ENCODE results near the gene TMED9.
"Not testable (repeated sequence)": the region's sequence is repeated elsewhere in the genome, so short reads cannot be mapped to it uniquely, and the experiment has no call there.

Gene TMED9

DNA sequence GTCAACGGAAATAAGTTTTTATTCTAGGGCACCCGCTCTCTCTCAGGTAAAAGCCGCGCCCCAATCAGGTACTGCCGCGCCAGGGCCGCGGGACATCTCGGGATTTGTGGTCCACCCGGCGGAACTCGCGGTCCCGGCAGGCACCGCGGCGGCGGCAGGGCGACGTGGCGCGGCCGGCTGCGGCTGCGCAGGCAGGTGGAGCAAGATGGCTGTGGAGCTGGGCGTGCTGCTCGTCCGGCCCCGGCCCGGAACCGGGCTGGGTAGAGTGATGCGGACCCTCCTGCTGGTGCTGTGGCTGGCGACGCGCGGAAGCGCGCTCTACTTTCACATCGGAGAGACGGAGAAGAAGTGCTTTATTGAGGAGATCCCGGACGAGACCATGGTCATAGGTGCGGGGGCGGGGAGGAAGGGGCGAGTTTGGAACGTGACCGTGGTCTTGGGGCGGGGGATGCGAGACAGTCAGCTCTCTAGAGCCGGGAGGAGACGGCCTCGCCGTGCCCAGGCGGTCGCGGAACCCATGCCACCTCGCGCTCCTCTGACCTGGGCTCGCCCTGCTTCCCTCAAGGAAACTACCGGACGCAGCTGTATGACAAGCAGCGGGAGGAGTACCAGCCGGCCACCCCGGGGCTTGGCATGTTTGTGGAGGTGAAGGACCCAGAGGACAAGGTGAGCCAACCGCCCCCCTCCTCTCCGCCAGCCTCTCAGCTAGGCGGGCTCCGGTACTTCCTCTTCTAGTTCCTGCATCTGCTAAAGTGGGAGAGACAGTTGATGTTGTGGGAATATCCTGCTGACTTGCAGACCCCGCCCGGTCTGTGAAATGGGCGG, at the start of gene TMED9:
Gene TMED9 (plus strand): TSS at position 194 of the 825 bp plus-strand sequence. CDS start 12 bp downstream, at position 206.
- DNase-seq (ENCODE audit: low spot score): peak; percentile 87

DNA sequence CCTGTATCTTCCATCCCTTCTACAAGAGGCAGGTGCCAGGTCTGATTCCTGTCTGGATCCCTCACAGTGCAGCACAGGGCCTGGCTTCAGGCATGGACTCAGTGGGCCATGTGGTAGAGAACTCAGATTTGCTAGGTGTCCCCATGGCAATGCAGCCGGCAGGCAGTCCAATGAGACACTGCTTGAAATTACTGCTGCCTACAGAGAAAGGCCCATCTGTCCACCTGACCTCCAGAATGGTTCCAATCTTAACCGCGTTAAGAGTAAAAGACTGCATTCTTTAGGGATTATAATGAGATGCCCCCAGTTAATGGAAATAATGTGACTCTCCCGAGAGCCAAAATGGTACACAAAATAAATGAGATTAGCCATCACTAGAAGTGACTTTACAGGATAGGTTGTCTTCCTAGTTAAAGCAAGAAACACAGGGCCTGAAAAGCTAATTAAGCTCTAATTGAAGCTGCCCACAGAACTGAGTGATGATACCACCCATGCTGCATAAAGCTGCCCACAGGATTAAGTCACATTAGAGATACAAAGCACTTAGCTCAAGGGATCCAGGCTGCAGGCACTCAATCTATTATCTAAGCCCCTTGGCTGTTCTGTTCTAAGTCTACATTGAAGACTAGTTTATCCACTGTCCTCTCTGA, 49.1 kb upstream of the TMED9 start:
- DNase-seq (ENCODE audit: low spot score): no peak

DNA sequence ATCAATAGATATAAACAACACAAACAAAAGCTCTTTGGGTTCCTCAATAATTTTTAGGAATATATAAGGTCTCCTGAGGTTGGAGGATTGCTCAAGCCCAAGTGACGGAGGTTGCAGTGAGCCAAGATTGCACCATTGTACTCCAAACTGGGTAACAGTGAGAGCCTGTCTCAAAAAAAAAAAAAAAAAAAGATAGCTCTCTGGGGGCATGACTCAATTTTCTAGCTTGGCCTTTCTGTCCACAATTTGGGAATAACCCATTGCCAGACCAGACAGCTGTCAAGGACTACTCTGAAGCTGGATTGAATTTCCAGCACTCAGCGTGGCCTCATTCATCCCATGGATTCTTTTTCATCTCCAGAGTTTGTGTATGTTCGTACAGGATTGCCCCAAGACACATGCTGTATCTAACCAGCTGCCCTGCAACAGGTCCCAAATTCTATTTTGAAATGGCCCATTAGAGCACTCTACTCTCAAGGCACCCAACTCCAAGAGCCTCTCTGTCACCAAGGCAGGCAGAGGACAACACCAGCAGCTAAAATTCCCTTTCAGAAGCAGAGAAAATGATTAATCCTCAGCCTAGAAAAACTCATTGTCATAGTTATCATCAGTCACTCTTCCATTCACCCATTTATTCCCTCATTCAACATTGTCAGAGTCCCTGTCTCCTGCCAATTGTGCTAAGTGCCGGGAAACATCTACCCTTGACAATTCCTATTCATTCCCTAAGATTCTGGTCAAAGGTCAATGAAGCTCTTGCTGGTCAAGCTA, 46.3 kb upstream of the TMED9 start:
- no peak for DNase-seq (ENCODE audit: low spot score)

DNA sequence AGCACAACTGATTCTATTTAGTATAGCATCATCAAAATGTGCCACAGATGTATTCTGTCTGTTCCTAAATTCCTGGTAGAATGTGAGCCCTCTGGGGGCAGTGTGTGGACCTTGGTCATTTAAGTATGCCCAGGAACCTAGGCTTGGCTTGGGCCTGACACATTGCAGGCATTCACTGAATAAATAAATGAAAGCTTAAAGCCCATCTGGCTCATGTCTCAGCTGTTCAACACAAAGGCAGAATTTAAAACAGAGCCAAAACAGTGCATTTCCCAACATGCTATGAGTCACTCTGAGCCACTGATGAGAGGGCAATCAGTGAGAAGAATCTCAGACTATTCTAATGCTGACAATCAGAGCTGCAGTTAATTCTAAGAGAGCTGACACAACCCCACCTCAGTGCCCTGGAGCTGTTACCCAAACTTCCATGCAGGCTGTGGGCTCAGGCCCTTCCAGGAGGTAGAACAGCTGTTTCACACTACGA, 45.7 kb upstream of the TMED9 start:
- no peak for DNase-seq (ENCODE audit: low spot score)

- no peak for DNase-seq (ENCODE audit: low spot score)
These were observed 44.3 kb upstream of the TMED9 start for GRCh38 chr5:177547736-177548135.

DNA sequence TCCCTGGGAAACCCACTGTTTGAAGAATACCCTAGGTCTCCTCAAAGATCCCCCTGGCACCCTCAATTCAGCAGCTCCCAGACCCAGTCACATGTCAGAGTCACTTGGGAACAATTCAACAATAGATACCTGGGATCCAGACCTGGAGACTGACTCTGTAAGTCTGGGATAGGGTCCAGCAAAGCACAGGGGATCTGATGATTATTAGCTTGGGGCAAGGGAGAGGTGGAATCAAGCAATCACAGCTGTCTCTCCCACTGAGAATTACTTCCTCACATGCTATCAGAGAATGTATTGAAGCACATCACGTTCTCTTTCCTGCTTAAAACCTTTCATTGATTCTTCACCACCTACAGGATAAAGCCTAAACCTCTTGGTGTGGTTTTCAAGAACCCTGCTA, 43.5 kb upstream of the TMED9 start:
- no peak for DNase-seq (ENCODE audit: low spot score)

DNA sequence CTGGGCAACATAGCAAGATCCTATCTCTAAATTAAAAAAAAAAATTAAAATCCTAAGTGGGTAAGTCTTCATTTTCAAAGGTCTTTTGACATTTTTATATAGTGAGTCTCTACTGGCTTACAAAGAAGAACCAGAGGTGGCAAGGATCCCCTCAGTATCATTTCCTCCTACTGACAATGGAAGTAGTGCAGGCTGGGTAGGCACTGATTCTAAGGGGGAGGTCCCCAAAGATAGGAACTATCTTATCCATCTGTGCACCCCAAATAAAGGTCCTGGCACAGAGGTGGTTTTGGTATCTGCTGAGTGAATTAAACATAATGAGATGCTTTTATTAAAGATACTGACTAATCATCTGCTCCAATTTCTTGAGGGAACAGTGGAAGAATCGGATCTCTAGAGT, 41.9 kb upstream of the TMED9 start:
- no peak for DNase-seq (ENCODE audit: low spot score)

DNA sequence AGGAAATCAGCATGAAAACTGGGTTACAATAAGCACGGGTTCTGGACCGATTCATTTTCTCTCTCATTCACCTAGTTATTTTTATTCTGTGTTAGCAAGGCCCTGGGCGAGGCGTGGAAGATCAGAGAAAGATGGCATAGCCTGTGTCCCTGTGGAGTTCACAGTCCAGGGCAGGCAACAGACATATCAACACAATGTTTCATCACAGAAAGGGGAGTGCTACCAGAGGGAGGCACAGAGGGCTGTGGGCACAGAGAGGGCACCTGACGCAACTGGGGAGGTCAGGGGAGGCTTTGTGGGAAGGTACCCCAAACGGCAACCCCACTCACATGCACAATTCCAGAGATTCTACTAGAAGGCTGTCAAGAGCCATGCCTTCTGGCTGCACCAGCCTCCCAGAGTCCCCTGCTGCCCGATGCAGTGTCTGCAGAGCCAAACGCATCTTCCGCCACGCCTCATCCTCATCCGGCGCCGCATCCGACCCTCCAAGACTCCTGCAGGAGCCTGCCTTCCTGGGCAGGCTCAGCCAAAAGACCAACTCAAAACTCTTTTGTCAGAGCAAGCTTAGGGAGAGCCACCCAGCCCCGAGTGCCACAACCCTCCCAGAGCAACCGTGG, 39.1 kb upstream of the TMED9 start:
- DNase-seq (ENCODE audit: low spot score): no peak

DNA sequence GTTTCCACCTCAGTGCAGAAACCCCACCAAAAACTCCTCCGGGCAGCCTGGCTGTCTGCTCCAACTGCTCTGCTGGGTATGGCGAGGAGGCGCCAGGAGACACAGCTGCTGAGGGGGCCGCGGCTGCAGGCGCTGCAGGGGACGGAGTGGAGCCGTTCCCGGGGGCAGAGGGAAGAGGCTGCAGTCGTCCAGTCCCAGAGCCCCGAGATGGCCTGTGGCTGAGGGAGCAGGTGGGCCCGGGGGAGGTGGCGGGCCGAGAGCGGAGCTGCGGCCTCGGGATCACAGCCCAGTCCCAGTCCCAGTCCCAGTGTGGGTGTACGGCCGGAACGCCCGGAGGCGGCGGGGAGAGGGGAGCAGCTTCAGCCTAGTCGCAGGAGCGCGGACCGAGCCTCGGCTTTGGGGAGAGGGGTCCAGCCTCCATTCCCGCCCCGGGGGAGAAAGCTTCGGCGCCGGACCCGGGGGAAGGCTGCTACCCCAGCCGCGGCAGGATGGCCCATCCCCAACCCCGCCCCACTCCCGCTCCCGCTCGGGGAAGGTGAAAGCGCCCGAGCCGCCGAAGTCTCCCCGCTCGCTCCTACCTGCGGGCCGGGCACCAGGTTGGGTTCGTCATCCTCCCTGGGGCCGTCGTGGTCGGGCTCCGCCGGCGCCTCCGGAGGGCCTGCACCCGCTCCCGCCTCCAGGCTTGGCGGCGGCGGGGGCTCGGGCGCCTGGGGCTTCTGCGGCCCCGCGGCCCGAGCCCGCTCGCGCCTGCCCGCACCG, 38.2 kb upstream of the TMED9 start:
- DNase-seq (ENCODE audit: low spot score): peak; percentile 60

DNA sequence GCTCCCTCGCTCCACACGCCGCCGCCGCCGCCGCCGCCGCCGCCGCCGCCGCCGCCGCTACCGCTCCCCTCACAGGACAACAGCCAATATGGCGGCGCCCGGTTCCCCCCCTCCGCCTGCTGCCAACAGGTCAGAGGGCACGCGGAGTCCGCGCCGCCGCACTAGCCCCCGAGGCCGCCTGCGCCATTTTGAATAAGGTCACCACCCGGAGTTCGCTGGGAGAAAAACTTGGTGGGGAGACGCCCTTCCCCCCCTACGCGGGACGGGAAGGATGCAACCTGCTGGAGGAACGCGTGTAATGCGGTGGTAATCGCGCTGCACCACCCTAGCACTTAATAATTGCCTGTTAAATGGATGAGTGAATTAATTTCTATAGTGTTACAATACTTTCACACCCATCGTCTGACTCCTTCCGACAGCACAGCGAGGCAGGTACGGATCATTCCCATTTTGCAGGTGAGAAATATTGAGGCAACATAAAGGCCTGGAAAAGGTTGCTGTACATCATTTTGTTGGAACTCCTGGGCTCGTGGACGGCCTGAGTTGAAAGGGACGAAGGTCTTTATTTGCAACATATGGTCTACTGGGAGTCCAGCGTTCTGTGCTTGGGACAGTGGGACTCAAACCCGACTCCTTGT, 37.4 kb upstream of the TMED9 start, which contains the start of gene FAM193B:
Gene FAM193B (minus strand): TSS at position 90 of the 638 bp plus-strand sequence. CDS start 105 bp downstream, outside the sequence.
- peak; percentile 98 for DNase-seq (ENCODE audit: low spot score)

GRCh38 chr5:177555228-177555627, 36.8 kb upstream of the TMED9 start:
- no peak for DNase-seq (ENCODE audit: low spot score)

DNA sequence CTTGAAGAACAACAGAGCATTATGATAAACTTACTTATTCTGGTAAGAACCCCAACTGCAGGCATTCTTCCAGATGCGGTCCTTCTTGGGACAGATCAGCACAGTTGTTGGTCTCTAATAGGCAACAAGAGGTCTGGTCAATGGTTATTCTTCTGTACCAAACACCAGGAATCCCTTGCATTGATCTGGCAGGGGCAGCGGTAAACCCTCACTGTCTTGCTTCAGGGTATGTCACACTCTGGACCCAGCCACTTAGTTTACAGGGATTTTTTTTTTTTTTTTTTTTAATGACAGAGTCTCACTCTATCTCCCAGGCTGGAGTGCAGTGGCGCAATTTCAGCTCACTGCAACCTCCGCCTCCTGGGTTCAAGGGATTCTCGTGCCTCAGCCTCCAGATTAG, 36.3 kb upstream of the TMED9 start:
- DNase-seq (ENCODE audit: low spot score): no peak

DNA sequence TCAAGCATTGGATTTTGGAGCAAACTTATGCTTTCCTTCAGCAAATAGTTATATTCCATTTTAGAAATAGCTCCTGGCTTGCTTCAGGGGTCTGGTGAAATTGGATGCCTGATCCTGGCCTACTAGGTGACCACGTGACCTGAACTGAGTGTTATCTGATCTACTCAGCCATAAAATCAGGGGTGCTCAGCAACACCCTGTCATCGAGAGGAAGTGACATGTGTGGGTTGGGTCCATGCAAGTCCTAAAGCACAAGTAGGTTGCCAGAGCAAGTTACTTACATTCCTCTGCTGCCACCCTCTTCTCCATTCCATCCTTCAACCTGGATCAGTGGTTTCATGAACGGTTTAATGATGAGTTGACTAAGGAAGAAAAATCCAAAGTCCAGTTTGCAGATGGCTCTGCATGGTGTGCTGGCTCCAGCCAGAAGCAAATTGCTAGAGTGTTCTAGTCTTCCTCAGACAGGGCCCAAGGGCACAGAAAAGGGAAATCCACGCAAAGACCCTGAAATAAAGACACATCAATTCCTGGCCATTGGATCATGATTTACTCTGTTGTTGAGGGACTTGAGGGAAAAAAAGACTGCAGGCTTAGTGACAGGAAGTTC, 34.9 kb upstream of the TMED9 start:
- DNase-seq (ENCODE audit: low spot score): no peak

- DNase-seq (ENCODE audit: low spot score): no peak
These were observed 34.2 kb upstream of the TMED9 start for GRCh38 chr5:177557796-177558195.

DNA sequence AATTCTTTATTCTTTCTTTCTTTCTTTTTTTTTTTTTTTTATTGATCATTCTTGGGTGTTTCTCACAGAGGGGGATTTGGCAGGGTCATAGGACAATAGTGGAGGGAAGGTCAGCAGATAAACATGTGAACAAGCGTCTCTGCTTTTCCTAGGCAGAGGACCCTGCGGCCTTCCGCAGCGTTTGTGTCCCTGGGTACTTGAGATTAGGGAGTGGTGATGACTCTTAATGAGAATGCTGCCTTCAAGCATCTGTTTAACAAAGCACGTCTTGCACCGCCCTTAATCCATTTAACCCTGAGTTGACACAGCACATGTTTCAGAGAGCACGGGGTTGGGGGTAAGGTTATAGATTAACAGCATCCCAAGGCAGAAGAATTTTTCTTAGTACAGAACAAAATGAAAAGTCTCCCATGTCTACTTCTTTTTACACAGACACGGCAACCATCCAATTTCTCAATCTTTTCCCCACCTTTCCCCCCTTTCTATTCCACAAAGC, 32.5 kb upstream of the TMED9 start:
- not testable (repeated sequence) for DNase-seq (ENCODE audit: low spot score)

GRCh38 chr5:177565046-177565445, 27.0 kb upstream of the TMED9 start:
- DNase-seq (ENCODE audit: low spot score): no peak

GRCh38 chr5:177568326-177568725, 23.7 kb upstream of the TMED9 start:
- DNase-seq (ENCODE audit: low spot score): no peak

GRCh38 chr5:177569894-177570293, 22.1 kb upstream of the TMED9 start:
- DNase-seq (ENCODE audit: low spot score): no peak

DNA sequence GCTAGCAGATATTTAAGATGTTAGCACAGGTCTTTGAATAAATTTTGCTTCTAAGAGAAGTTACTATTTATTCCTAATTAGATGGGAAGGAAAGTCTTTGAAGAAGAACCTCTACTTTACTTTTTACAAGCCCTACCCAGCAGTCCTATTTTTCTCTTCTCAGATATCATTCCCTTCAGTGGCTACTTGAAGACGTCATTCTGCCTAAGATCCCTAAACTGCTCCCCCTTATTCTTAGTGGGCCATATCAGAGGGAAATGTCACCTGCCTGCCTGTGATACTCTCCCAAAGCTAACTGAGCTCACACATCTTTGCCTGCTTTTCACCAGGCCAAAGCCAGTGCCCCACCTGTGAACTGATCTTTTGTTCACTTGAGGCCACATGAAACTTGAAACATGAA, 16.5 kb upstream of the TMED9 start:
- no peak for DNase-seq (ENCODE audit: low spot score)

- DNase-seq (ENCODE audit: low spot score): no peak
These were observed 15.8 kb upstream of the TMED9 start for GRCh38 chr5:177576169-177576568.

Measured in germinal center (tissue), 1 donor.